Pancreas (tissue), 10 donors: ENCODE data around the gene UBAC2. TPM values are rescaled to one million over a fixed set of nuclear protein-coding genes. Genes with fewer than 3 reads are reported as not detected.
"Not testable (repeated sequence)": the region's sequence is repeated elsewhere in the genome, so short reads cannot be mapped to it uniquely, and the experiment has no call there.

ENCODE experiments used
- ATAC-seq, 4 donors: fragments of 200-7000 bp; cut with Tn5 transposase; one replicate each; pipeline versions ENCODE4 v1.8.0 to v1.9.1; 2020; ENCODE audit warnings: mild to moderate bottlenecking in 4 of 4, moderate library complexity in 4 of 4
- DNase-seq, 6 donors: peaks; one replicate each; pipeline ENCODE4 v3.0.0-alpha.2; 2020
- FAIRE-seq: peaks from 2 replicates; lab custom pipeline; 2012; peaks lifted over from hg19 to GRCh38; lab: Jason Lieb, UNC
- H3K27ac ChIP-seq, 4 donors: fragments of 200-600 bp; sonication (generic); 1 replicate in 3 of 4; 2 replicates in 1 of 4; pipeline versions ENCODE4 v1.5.0 to v1.8.0; 2020
- H3K27me3 ChIP-seq, 4 donors: fragments of 200-600 bp; one replicate each; pipeline ENCODE4 v1.8.0; 2021
- H3K36me3 ChIP-seq, 3 donors: fragments of 200-600 bp; sonication (generic) in 1 of 3; one replicate each; pipeline versions ENCODE4 v1.5.0 to v1.8.0; 2020 to 2021
- H3K4me1 ChIP-seq, 3 donors: fragments of 200-600 bp; one replicate each; pipeline ENCODE4 v1.8.0; 2021
- H3K4me3 ChIP-seq, 4 donors: fragments of 200-600 bp; sonication (generic) in 2 of 4; one replicate each; pipeline versions ENCODE4 v1.5.0 to v1.8.0; 2020 to 2021
- H3K9me3 ChIP-seq, 4 donors: fragments of 200-600 bp; one replicate each; pipeline ENCODE4 v1.8.0; 2021
- WGBS, 2 donors: extraction: QIAGEN DNeasy Blood & Tissue Kit; methylation state at CpG; one replicate each; pipeline ENCODE4 v1.1.7; 2013; 5-methylcytosine and 5-hydroxymethylcytosine counted together
- intact Hi-C, 3 donors: fragments of 100-400 bp; cut with DNase I; formaldehyde crosslinking; loops; one replicate each; pipeline versions ENCODE4 v1.11.1 to v1.14.2; 2022
- polyA plus RNA-seq, 2 donors: library from polyadenylated mRNA; stranded (reverse); fragments of 200-250 nt; gene quantifications; one replicate each; pipeline ENCODE4 v1.2.3, GENCODE V29; 2013
- total RNA-seq, 6 donors: library from RNA; stranded (reverse); fragmentation: NEBNext Ultra II Directional in 4 of 6; extraction: Animal tissue kit (Norgen Biotek cat#: 25700) in 4 of 6; gene quantifications; one replicate each; pipeline versions ENCODE4 v1.2.1 to v1.2.4, GENCODE V29; 2021 to 2023
- TF ChIP-seq, protein P1 (sequence below), 4 donors: fragments of 200-600 bp; sonication (generic) in 3 of 4; IDR thresholded peaks; one replicate each; pipeline versions ENCODE4 v1.5.0 to v1.8.0; 2021; ENCODE audit warnings: antibody characterized with exemption in 4 of 4
- donor health status: healthy with polysubstance abuse.
- donor health status: DM: no; HTN: no; CAD: no; lungs with moderate emphysema.
- donor health status: DM: no; HTN: no; CAD: no.
- donor health status: control.
- donor health status: control.
- donor health status: Bipolar disorder and iron deficiency.
- donor health status: DM: yes; HTN: yes; CAD: no.
- donor health status: DM: no; HTN: no; CAD: no.
- donor health status: DM: no; HTN: no; CAD: no.
- donor health status: DM: yes; HTN: yes; CAD: no.

Gene UBAC2
- total and polyA plus RNA-seq, 8 donors: 17.5 to 29.5 (median 26.9) TPM

DNA sequence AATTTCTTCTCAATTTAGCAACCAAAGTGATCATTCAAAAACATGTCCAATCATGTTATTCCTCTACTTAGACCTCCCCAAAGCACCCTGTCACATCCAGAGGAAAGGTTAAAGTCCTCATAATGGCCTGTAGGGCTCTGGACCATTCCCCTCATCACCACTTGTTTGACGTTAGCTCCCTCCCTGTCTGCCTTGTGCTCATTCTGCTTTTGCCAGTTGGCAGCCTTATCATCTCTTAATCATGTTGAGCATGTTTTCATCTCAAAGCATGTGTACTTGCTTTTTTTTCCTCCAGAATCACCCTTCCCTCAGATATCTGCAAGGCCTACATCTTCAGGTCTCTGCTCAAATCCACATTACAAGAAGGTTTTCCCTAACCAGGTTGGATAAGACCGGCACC is 25.9 kb downstream of the UBAC2 start:
- H3K27ac ChIP-seq: no peak overlapping the region
- FAIRE-seq (no peak), ATAC-seq (no peak), DNase-seq (no peak)
- intact Hi-C loops: no loop called here
- peaks cover 0 to 12% (median 0%) of the 10 kb centered on the region in 3 donors for H3K4me1 ChIP-seq
- H3K27me3 ChIP-seq: no peaks in the 10 kb centered on the region
- 71 to 75% methylated on average over 2 of the region's 2 CpGs for WGBS, 2 donors
- no peak overlapping the region for H3K4me3 ChIP-seq
- TF ChIP-seq, protein P1, sequence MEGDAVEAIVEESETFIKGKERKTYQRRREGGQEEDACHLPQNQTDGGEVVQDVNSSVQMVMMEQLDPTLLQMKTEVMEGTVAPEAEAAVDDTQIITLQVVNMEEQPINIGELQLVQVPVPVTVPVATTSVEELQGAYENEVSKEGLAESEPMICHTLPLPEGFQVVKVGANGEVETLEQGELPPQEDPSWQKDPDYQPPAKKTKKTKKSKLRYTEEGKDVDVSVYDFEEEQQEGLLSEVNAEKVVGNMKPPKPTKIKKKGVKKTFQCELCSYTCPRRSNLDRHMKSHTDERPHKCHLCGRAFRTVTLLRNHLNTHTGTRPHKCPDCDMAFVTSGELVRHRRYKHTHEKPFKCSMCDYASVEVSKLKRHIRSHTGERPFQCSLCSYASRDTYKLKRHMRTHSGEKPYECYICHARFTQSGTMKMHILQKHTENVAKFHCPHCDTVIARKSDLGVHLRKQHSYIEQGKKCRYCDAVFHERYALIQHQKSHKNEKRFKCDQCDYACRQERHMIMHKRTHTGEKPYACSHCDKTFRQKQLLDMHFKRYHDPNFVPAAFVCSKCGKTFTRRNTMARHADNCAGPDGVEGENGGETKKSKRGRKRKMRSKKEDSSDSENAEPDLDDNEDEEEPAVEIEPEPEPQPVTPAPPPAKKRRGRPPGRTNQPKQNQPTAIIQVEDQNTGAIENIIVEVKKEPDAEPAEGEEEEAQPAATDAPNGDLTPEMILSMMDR (IDR thresholded peaks at IDR 0.05): no peak
- no peaks in the 10 kb centered on the region for H3K9me3 ChIP-seq
- no peaks in the 10 kb centered on the region for H3K36me3 ChIP-seq

DNA sequence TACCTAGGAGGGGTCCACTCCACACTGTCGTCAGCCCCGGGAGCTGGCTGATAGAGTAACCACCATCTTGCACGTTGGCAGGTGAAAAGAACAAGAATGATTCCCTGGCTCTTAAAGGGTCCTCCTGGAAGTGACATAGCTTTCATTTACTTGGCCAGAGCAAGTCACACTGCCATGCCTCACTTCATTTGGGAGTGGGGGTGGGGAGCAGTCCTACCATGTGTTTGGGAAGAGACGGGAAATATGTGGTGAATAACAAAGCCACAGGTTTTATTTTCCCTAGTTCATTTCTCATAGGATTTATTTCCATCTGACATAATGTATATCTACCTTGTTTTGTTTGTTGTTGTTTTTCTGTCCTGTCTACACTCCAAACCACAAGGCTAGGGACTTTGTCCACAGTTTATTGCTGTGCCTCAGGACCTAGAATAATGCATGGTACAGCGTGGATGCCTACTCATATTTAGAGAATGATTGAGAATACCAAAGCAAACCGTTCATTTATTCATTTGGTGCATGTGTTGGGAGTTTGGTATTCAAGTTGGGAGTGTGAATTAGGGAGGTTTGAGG is 26.8 kb downstream of the UBAC2 start:
- DNase-seq (no peak), FAIRE-seq (no peak), ATAC-seq (no peak)
- no peak overlapping the region for H3K4me3 ChIP-seq
- H3K36me3 ChIP-seq: no peaks in the 10 kb centered on the region
- H3K27ac ChIP-seq: no peak overlapping the region
- peaks cover 0 to 12% (median 0%) of the 10 kb centered on the region in 3 donors for H3K4me1 ChIP-seq
- no peaks in the 10 kb centered on the region for H3K27me3 ChIP-seq
- intact Hi-C loops: no loop called here
- H3K9me3 ChIP-seq: no peaks in the 10 kb centered on the region
- TF ChIP-seq, protein P1 (IDR thresholded peaks at IDR 0.05): no peak
- 93 to 96% methylated on average over 6 of the region's 6 CpGs for WGBS, 2 donors

DNA sequence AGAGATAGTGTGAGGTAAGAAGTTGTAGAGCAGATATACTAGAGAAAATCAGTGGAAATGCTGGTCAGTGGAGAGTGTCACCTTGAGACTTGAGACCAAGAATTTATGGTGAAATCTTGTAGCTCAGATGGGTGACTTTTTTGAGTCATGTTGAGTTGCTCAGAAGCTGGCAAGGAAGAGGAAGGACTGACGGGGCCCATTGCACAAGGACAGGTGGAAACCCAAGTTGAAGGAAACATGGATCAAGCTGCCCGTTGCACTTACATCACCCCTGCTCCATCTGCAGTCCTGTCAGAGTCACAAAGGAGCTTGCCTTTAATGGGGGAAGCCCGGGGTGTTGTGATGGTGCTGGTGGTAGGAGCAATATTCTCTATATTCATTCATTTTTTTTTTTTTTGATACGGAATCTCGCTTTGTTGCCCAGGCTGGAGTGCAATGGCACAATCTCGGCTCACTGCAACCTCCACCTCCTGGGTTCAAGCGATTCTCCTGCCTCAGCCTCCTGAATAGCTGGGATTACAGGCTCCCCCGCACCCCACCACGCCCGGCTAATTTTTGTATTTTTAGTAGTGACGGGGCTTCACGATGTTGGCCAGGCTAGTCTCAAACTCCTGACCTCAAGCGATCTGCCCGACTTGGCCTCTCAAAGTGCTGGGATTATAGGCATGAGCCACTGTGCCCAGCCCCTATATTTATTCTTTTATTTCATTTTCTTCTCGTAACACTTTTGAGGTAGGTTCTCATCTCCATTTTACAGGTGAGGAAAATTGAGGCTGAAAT is 27.4 kb downstream of the UBAC2 start:
- TF ChIP-seq, protein P1 (IDR thresholded peaks at IDR 0.05): no peak
- 90 to 98% methylated on average over 14 to 15 of the region's 15 CpGs for WGBS, 2 donors
- H3K27me3 ChIP-seq: no peaks in the 10 kb centered on the region
- ATAC-seq (peak in 1 of 4 donors; percentile 17), DNase-seq (no peak), FAIRE-seq (no peak)
- peaks cover 0 to 12% (median 0%) of the 10 kb centered on the region in 3 donors for H3K4me1 ChIP-seq
- no peak overlapping the region for H3K4me3 ChIP-seq
- intact Hi-C loops: no loop called here
- no peaks in the 10 kb centered on the region for H3K36me3 ChIP-seq
- no peaks in the 10 kb centered on the region for H3K9me3 ChIP-seq
- no peak overlapping the region for H3K27ac ChIP-seq

DNA sequence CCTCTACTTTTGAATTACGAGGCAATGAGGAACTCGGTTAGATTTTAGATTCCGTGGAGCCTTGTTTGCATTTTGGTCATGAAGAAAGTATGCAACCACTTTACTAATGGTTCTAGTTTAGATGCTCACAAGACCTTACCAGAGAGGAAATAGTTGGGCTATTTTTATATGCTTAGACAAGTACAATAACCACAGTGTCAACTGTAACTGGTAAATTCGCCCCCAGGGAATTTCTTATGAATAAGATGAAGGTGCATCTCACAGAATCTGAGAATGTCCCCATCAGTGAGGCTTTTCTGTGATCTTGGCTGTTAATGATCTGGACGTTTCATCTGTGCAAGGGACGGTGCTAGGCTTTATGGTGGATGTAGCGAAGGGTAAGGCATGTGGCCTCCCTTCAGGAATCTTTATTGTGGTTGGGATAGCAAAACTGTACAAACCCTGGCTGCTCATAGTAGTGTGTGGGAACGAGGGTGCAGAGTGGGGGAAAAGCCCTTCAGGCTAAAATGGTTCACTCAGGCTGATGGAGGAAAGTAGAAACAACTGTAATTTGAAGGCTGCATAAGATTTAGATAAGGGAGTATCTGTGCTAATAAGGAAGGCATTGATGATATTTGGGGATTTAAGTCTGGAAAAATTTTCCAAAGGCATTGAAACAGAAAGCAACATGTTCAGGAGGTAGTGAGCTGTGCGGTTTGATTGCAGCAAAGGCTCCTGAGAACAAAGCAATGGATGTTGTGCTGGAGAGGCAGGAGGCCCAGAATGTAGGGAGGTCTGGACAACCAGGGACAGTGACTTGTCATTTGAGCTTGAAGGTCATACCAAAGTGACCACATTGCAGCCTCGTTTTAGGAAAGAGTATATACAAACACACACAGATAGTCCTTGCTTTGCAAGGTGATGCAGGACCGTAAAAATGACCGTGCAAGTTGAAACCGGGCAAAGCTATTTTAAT is 28.4 kb downstream of the UBAC2 start:
- FAIRE-seq: no peak
- no peak overlapping the region for H3K4me3 ChIP-seq
- no peak overlapping the region for H3K27ac ChIP-seq
- no peaks in the 10 kb centered on the region for H3K27me3 ChIP-seq
- peaks cover 0 to 6% (median 0%) of the 10 kb centered on the region in 3 donors for H3K4me1 ChIP-seq
- WGBS, 2 donors: 73 to 81% methylated on average over 13 of the region's 13 CpGs
- TF ChIP-seq, protein P1 (IDR thresholded peaks at IDR 0.05): no peak
- no peaks in the 10 kb centered on the region for H3K9me3 ChIP-seq
- intact Hi-C loops: no loop called here
- H3K36me3 ChIP-seq: no peaks in the 10 kb centered on the region
- no peak for DNase-seq
- peak in 1 of 4 donors; percentile 48 for ATAC-seq

DNA sequence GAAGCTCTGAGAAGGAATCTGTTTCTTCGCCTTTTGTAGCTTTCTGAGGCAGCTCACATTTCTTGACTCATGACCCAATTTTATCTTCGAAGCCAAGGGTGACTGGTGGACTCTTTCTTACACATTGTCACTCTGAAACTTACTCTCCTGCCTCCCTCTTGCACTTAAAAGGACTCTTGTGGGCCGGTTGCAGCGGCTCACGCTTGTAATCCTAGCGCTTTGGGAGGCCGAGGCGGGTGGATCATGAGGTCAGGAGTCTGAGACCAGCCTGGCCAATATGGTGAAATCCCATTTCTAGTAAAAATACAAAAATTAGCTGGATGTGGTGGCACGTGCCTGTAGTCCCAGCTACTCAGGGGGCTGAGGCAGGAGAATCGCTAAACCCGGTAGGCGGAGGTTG is 29.9 kb downstream of the UBAC2 start:
- ATAC-seq, H3K27ac ChIP-seq, H3K4me3 ChIP-seq, H3K9me3 ChIP-seq, H3K4me1 ChIP-seq, H3K36me3 ChIP-seq, FAIRE-seq, intact Hi-C loops, H3K27me3 ChIP-seq, DNase-seq: not testable (repeated sequence)
- WGBS, 2 donors: 96% methylated on average over 12 of the region's 12 CpGs
